ENCODE data around the gene ATXN7L1. TPM values are rescaled to one million over a fixed set of nuclear protein-coding genes. Genes with fewer than 3 reads are reported as not detected.

ATXN7L1 gene
- polyA plus RNA-seq, 1 of the 3 experiments (the other 2 are of a cell fraction), result 6.0 TPM

DNA sequence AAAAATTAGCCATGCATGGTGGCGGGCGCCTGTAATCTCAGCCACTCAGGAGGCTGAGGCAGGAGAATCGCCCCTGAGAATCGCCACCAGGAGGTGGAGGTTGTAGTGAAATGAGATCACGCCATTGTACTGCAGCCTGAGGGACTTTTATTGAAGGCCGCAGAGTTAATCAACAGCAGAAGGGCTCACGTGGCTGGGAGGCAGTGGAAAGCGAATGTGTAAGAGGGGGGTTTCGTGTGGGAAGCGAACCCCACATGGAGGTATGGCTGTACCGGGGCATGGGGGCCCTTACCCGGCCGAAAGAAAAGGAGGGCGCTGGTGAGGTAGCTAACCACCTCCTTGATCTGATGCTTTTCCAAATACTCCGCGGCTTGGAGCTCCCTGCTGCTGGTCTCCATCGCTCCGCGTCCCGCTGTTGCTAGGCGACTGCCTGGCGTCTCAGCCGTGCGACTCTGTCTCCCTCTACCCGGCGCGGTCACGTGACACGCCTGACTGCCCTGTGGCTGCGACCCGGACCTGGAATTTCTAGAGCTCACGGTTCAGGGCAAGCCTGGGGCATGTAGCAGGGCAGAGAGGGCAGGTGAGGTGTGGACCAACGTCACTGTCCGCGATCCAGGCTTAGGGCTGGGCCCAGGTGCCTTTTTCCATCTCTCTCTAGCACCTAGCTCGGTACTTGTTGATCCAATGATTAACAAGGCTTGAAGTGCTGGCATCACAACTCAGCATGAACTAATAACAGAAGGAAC, 295.2 kb downstream of the ATXN7L1 start, which contains the start of gene EFCAB10 (continued):
- TF ChIP-seq CHD2 (IDR thresholded peaks at IDR 0.05; ENCODE audit: low read length, partially characterized antibody) (peak; percentile 1), RCOR1 (IDR thresholded peaks at IDR 0.05; ENCODE audit: low read length) (peak; percentile 9; the same call in 1 of the 2 replicates), MEF2A (IDR thresholded peaks at IDR 0.05; ENCODE audit: borderline replicate concordance, low read depth) (no peak), MAX (IDR thresholded peaks at IDR 0.05; ENCODE audit: low read depth) (peak; percentile 37; the same call in 1 of the 2 replicates)
- TF ChIP-seq, protein P1, sequence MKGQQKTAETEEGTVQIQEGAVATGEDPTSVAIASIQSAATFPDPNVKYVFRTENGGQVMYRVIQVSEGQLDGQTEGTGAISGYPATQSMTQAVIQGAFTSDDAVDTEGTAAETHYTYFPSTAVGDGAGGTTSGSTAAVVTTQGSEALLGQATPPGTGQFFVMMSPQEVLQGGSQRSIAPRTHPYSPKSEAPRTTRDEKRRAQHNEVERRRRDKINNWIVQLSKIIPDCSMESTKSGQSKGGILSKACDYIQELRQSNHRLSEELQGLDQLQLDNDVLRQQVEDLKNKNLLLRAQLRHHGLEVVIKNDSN (IDR thresholded peaks at IDR 0.05; ENCODE audit: borderline replicate concordance, low read depth), result peak; percentile 99
- TF ChIP-seq, protein P2, sequence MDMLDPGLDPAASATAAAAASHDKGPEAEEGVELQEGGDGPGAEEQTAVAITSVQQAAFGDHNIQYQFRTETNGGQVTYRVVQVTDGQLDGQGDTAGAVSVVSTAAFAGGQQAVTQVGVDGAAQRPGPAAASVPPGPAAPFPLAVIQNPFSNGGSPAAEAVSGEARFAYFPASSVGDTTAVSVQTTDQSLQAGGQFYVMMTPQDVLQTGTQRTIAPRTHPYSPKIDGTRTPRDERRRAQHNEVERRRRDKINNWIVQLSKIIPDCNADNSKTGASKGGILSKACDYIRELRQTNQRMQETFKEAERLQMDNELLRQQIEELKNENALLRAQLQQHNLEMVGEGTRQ (IDR thresholded peaks at IDR 0.05; ENCODE audit: borderline replicate concordance, low read depth, low read length), result peak; percentile 85

GRCh38 chr7:105580022-105580740, 296.2 kb downstream of the ATXN7L1 start:
- TF ChIP-seq, protein P3, sequence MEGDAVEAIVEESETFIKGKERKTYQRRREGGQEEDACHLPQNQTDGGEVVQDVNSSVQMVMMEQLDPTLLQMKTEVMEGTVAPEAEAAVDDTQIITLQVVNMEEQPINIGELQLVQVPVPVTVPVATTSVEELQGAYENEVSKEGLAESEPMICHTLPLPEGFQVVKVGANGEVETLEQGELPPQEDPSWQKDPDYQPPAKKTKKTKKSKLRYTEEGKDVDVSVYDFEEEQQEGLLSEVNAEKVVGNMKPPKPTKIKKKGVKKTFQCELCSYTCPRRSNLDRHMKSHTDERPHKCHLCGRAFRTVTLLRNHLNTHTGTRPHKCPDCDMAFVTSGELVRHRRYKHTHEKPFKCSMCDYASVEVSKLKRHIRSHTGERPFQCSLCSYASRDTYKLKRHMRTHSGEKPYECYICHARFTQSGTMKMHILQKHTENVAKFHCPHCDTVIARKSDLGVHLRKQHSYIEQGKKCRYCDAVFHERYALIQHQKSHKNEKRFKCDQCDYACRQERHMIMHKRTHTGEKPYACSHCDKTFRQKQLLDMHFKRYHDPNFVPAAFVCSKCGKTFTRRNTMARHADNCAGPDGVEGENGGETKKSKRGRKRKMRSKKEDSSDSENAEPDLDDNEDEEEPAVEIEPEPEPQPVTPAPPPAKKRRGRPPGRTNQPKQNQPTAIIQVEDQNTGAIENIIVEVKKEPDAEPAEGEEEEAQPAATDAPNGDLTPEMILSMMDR (IDR thresholded peaks at IDR 0.05), result peak; percentile 32; the same call in 1 of the 2 replicates
- TF ChIP-seq CHD2 (IDR thresholded peaks at IDR 0.05; ENCODE audit: low read length, partially characterized antibody) (no peak), SMC3 (IDR thresholded peaks at IDR 0.05; ENCODE audit: low read depth, low read length) (no peak)
- Histone ChIP-seq H3K27ac (ENCODE audit: low read depth in 2 of 2, low read length in 1 of 2) (no peak overlapping the region), H3K4me2 (no peak overlapping the region), H3K27me3 (ENCODE audit: insufficient read depth) (no peaks in the 10 kb centered on the region), H3K9ac (no peak overlapping the region), H3K79me2 (ENCODE audit: insufficient read depth) (no peaks in the 10 kb centered on the region), H4K20me1 (ENCODE audit: insufficient read depth) (no peaks in the 10 kb centered on the region), H2AFZ (ENCODE audit: low read depth) (peak overlapping the region; percentile 90; the same call in 1 of the 2 replicates), H3F3A (replicated peaks; ENCODE audit: insufficient read depth) (peaks cover 16% of the 10 kb centered on the region), H3K9me2 (no peaks in the 10 kb centered on the region), H3K36me3 (replicated peaks in 1 of 2; ENCODE audit: control insufficient read depth in 1 of 2, insufficient read depth in 2 of 2, low read length in 1 of 2) (no peaks in the 10 kb centered on the region), H3K9me3 (no peaks in the 10 kb centered on the region), H3K4me3 (ENCODE audit: low read depth in 2 of 2, low read length in 1 of 2) (no peak overlapping the region), H3K4me1 (ENCODE audit: control insufficient read depth in 1 of 2, insufficient read depth in 2 of 2, low read depth in 1 of 2, low read length in 1 of 2) (no peaks in the 10 kb centered on the region; a peak in 1 of 4 replicates)
- 90% methylated on average over 22 of the region's 22 CpGs for WGBS (ENCODE audit: low lambda C conversion rate)
- POLR2A ChIA-PET, result no interaction called here
- no peak for DNase-seq
- CTCF ChIA-PET, result interaction anchor here (0.8 to 1.6 kb wide), 7 partner anchors 9 to 462 kb away, joined by 3 to 5 read pairs (median 4); partner anchors contain the start of gene RINT1

All from SK-N-SH (cell line).